ENCODE results near the gene KERA.

DNA sequence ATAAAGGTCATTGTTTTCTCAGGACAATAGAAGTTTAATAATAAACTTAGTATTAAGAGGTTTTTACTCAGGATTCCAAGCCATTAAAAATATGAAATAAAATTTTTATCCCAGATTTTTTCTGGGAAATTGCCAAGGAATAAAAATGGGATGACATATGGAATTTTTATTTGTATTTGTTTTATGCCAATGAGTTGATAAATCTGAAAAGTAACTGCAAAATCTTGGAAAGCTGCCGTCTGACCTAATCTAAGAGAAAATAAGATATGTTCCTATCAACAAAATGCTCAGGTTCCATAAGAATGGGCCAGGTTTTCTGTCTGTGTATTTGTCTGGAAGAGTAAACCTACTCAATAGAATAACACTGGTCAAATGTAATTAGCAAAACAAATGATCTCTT, 22.2 kb upstream of the KERA start:
- TF ChIP-seq, protein P1, sequence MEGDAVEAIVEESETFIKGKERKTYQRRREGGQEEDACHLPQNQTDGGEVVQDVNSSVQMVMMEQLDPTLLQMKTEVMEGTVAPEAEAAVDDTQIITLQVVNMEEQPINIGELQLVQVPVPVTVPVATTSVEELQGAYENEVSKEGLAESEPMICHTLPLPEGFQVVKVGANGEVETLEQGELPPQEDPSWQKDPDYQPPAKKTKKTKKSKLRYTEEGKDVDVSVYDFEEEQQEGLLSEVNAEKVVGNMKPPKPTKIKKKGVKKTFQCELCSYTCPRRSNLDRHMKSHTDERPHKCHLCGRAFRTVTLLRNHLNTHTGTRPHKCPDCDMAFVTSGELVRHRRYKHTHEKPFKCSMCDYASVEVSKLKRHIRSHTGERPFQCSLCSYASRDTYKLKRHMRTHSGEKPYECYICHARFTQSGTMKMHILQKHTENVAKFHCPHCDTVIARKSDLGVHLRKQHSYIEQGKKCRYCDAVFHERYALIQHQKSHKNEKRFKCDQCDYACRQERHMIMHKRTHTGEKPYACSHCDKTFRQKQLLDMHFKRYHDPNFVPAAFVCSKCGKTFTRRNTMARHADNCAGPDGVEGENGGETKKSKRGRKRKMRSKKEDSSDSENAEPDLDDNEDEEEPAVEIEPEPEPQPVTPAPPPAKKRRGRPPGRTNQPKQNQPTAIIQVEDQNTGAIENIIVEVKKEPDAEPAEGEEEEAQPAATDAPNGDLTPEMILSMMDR (IDR thresholded peaks at IDR 0.05 in 8 of 11, conservative IDR thresholded peaks at IDR 0.05 in 3 of 11), result no peak
- no peak for TF ChIP-seq POLR2A (IDR thresholded peaks at IDR 0.05)
